Mucosa of descending colon (tissue), 3 donors: ENCODE measurements around the gene LMO1. TPM values are rescaled to one million over a fixed set of nuclear protein-coding genes. Genes with fewer than 3 reads are reported as not detected.

Experiments used
- ATAC-seq: fragments of 200-7000 bp; cut with Tn5 transposase; one replicate; pipeline ENCODE4 v1.9.1; 2020; ENCODE audit warnings: mild to moderate bottlenecking, moderate library complexity
- DNase-seq, 3 donors: peaks; one replicate each; pipeline ENCODE4 v3.0.0-alpha.2; 2020
- H3K36me3 ChIP-seq: fragments of 200-600 bp; one replicate; pipeline ENCODE4 v1.8.0; 2021; ENCODE audit warnings: low read depth, mild to moderate bottlenecking
- H3K4me1 ChIP-seq: fragments of 200-600 bp; one replicate; pipeline ENCODE4 v1.8.0; 2021; ENCODE audit warnings: low read depth, mild to moderate bottlenecking
- H3K4me3 ChIP-seq: fragments of 200-600 bp; one replicate; pipeline ENCODE4 v1.8.0; 2021; ENCODE audit warnings: mild to moderate bottlenecking
- H3K9me3 ChIP-seq: fragments of 200-600 bp; one replicate; pipeline ENCODE4 v1.8.0; 2021; ENCODE audit warnings: mild to moderate bottlenecking
- CTCF ChIP-seq: fragments of 200-600 bp; IDR thresholded peaks from one replicate; pipeline ENCODE4 v1.8.0; 2022; ENCODE audit warnings: antibody characterized with exemption, mild to moderate bottlenecking
- intact Hi-C, 2 donors: fragments of 100-400 bp; cut with DNase I in 1 of 2; cut with micrococcal nuclease in 1 of 2; formaldehyde crosslinking; loops; one replicate each; pipeline versions ENCODE4 v1.11.0 to v1.11.1; 2022; cut with DNase I, micrococcal nuclease
- total RNA-seq, 3 donors: library from RNA; stranded (reverse); fragmentation: NEBNext Ultra II Directional in 2 of 3; extraction: Animal tissue kit (Norgen Biotek cat#: 25700) in 2 of 3; gene quantifications; one replicate each; pipeline versions ENCODE4 v1.2.1 to v1.2.4, GENCODE V29; 2021 to 2023
- donor health status: DM: no; HTN: no; CAD: no; lungs with moderate emphysema.
- donor health status: DM: no; HTN: no; CAD: no.
- donor health status: DM: no; HTN: yes; CAD: no.

Gene LMO1
- total RNA-seq, 3 donors from 2014 or later: 0.70 TPM; not detected in 2

GRCh38 chr11:8258784-8259183, 4.9 kb downstream of the LMO1 start:
- TF ChIP-seq CTCF: no peak
- Histone ChIP-seq H3K9me3 (no peaks in the 10 kb centered on the region), H3K36me3 (no peaks in the 10 kb centered on the region), H3K4me1 (peaks cover 13% of the 10 kb centered on the region), H3K4me3 (no peak overlapping the region)
- DNase-seq (no peak), ATAC-seq (no peak)
- intact Hi-C loops: no loop called here

GRCh38 chr11:8258289-8258688, 5.4 kb downstream of the LMO1 start:
- ATAC-seq: no peak
- Histone ChIP-seq H3K36me3 (no peaks in the 10 kb centered on the region), H3K4me3 (no peak overlapping the region), H3K4me1 (peaks cover 8% of the 10 kb centered on the region), H3K9me3 (no peaks in the 10 kb centered on the region)
- intact Hi-C loops: no loop called here
- DNase-seq: no peak
- TF ChIP-seq CTCF: no peak

- H3K36me3 ChIP-seq: no peaks in the 10 kb centered on the region
- no peak for TF ChIP-seq CTCF
- ATAC-seq (no peak), DNase-seq (no peak)
- no peaks in the 10 kb centered on the region for H3K4me1 ChIP-seq
- H3K9me3 ChIP-seq: no peaks in the 10 kb centered on the region
- intact Hi-C loops: no loop called here
- H3K4me3 ChIP-seq: no peak overlapping the region
Observed at GRCh38 chr11:8257003-8257664, 6.5 kb downstream of the LMO1 start.

GRCh38 chr11:8256271-8257002, 7.2 kb downstream of the LMO1 start:
- TF ChIP-seq CTCF: no peak
- no peaks in the 10 kb centered on the region for H3K9me3 ChIP-seq
- H3K36me3 ChIP-seq: no peaks in the 10 kb centered on the region
- H3K4me1 ChIP-seq: no peaks in the 10 kb centered on the region
- H3K4me3 ChIP-seq: no peak overlapping the region
- intact Hi-C loops: no loop called here
- DNase-seq (no peak), ATAC-seq (no peak)

- DNase-seq: no peak
- no peaks in the 10 kb centered on the region for H3K4me1 ChIP-seq
- no peak overlapping the region for H3K4me3 ChIP-seq
- ATAC-seq: no peak
- no peak for TF ChIP-seq CTCF
- no peaks in the 10 kb centered on the region for H3K36me3 ChIP-seq
- no peaks in the 10 kb centered on the region for H3K9me3 ChIP-seq
- intact Hi-C loops: no loop called here
Observed at GRCh38 chr11:8253566-8253965, 10.1 kb downstream of the LMO1 start.
